K562 (cell line): ENCODE measurements around the gene PARD3B. TPM values are rescaled to one million over a fixed set of nuclear protein-coding genes. Genes with fewer than 3 reads are reported as not detected.

Experiments
- HDAC3 ChIP-seq: fragments of 450-650 bp; IDR thresholded peaks from 2 replicates; pipeline ENCODE4 v1.6.1; 2018; ENCODE audit warnings: borderline replicate concordance, mild to moderate bottlenecking, moderate library complexity; ENCODE audit not compliant: partially characterized antibody
- MECOM ChIP-seq: fragments of 250-450 bp; sonication (Bioruptor Pico); IDR thresholded peaks from 2 replicates; pipeline ENCODE4 v1.8.0; 2022; ENCODE audit warnings: inconsistent platforms
- NR2C1 ChIP-seq, 2 experiments: fragments of 450-650 bp; IDR thresholded peaks; 2 replicates each; pipeline ENCODE4 v1.6.1; 2017; ENCODE audit warnings: mild to moderate bottlenecking in 2 of 2, antibody characterized with exemption in 1 of 2, inconsistent platforms in 1 of 2, missing compliant biosample characterization in 1 of 2, missing genetic modification characterization in 1 of 2
- SRSF9 ChIP-seq: fragments of 200-400 bp; formaldehyde crosslinking; IDR thresholded peaks from 2 replicates; pipeline ENCODE4 v1.6.1; 2017; ENCODE audit warnings: low read depth, low read length, borderline replicate concordance
- TAF1 ChIP-seq: IDR thresholded peaks from 2 replicates; pipeline ENCODE4 v1.6.1; 2011; ENCODE audit warnings: mild to moderate bottlenecking, low read length, moderate library complexity; ENCODE audit not compliant: insufficient read depth, control insufficient read depth, severe bottlenecking; ENCODE audit errors: extremely low read depth
- TEAD1 ChIP-seq, 2 experiments: fragments of 450-650 bp in 1 of 2; sonication (generic) in 1 of 2; formaldehyde crosslinking; IDR thresholded peaks; 2 replicates each; pipeline versions ENCODE4 v1.4.0 to v1.8.0; 2020 to 2022; ENCODE audit warnings: mild to moderate bottlenecking in 2 of 2, missing genetic modification reagents in 1 of 2
- TRIM28 ChIP-seq: fragments of 450-650 bp; IDR thresholded peaks from 2 replicates; pipeline ENCODE4 v1.6.1; 2017
- ZNF23 ChIP-seq: fragments of 250-450 bp; sonication (Bioruptor Pico); IDR thresholded peaks from 2 replicates; pipeline ENCODE4 v1.4.0; 2020; ENCODE audit warnings: mild to moderate bottlenecking
- ZNF589 ChIP-seq: fragments of 200-800 bp; sonication (Bioruptor generic); IDR thresholded peaks from 2 replicates; pipeline ENCODE4 v1.6.1; 2016; ENCODE audit warnings: low read depth, missing genetic modification characterization, missing compliant biosample characterization
- ZNF785 ChIP-seq: fragments of 250-450 bp; sonication (Bioruptor Pico); IDR thresholded peaks from 2 replicates; pipeline ENCODE4 v1.4.0; 2020; ENCODE audit warnings: mild to moderate bottlenecking
- ZSCAN29 ChIP-seq: fragments of 450-650 bp; IDR thresholded peaks from 2 replicates; pipeline ENCODE4 v1.6.1; 2017
- polyA plus RNA-seq, 8 experiments: library from polyadenylated mRNA; depleted of rRNA in 4 of 8; stranded (reverse) in 5 of 8; unstranded in 3 of 8; fragments of >200 nt; fragmentation: Nextera tagmentation in 2 of 8; fragmentation: Illumina TruSeq in 1 of 8; extraction: Ambion mirVana in 2 of 8; extraction: Trizol in 1 of 8; gene quantifications; 2 replicates each; pipeline versions ENCODE4 v1.2.1 to v1.2.3, GENCODE V29; 2011 to 2014; ENCODE audit warnings: inconsistent platforms in 1 of 8, missing spikeins in 1 of 8
- total RNA-seq, 7 experiments: library from RNA; depleted of rRNA in 6 of 7; stranded (reverse); fragments of >200 nt in 6 of 7; fragmentation: Illumina TruSeq in 2 of 7; extraction: Trizol in 2 of 7; gene quantifications; 2 replicates each; pipeline versions ENCODE4 v1.2.1 to v1.2.3, GENCODE V29; 2011 to 2021; ENCODE audit warnings: low replicate concordance in 1 of 7
- TF ChIP-seq, protein P1 (sequence below): fragments of 200-800 bp; sonication (Bioruptor generic); IDR thresholded peaks from 2 replicates; pipeline ENCODE4 v1.6.1; 2016; ENCODE audit warnings: missing genetic modification characterization, missing compliant biosample characterization
- TF ChIP-seq, protein P2 (sequence below): IDR thresholded peaks from 3 replicates; pipeline ENCODE4 v1.6.1; 2011; ENCODE audit warnings: borderline replicate concordance, mild to moderate bottlenecking; ENCODE audit not compliant: insufficient read length, insufficient read depth
- TF ChIP-seq, protein P3 (sequence below): fragments of 250-450 bp; sonication (Bioruptor Pico); IDR thresholded peaks from 2 replicates; pipeline ENCODE4 v1.4.0; 2020; ENCODE audit warnings: mild to moderate bottlenecking
- TF ChIP-seq, protein P4 (sequence below): fragments of 450-650 bp; IDR thresholded peaks from 2 replicates; pipeline ENCODE4 v1.6.1; 2018; ENCODE audit not compliant: partially characterized antibody

Gene PARD3B
- total and polyA plus RNA-seq, 9 of the 15 experiments (the other 6 are each of a cell fraction or from before 2014, with no cell fraction given) = 0.15 to 3.0 (median 1.1) TPM

DNA sequence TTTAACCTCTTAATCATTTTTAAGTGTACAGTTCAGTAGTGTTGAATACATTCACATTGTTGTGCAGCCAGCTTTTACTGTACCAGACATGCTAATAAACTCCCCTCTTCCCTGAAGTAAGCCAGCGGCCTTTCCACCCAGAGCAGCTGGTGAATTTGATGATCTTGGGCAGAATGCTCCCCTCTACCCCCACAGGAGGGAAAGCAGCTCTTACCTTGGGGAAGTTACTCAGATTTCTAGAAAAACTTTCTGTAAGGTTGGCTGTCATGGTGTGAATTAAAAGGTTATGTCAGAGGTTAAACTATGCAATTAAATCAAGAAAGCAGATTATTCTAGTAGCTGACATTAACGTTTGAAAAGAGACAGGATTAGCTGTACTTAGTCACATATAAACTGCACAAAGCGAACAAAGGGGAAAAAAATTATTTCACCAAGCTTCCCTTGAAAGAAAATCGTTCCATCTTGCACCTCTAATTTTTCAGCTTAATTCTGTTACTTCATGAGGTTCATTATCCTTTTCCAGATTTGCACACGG is 738.5 kb downstream of the PARD3B start (continued):
- TF ChIP-seq, protein P1, sequence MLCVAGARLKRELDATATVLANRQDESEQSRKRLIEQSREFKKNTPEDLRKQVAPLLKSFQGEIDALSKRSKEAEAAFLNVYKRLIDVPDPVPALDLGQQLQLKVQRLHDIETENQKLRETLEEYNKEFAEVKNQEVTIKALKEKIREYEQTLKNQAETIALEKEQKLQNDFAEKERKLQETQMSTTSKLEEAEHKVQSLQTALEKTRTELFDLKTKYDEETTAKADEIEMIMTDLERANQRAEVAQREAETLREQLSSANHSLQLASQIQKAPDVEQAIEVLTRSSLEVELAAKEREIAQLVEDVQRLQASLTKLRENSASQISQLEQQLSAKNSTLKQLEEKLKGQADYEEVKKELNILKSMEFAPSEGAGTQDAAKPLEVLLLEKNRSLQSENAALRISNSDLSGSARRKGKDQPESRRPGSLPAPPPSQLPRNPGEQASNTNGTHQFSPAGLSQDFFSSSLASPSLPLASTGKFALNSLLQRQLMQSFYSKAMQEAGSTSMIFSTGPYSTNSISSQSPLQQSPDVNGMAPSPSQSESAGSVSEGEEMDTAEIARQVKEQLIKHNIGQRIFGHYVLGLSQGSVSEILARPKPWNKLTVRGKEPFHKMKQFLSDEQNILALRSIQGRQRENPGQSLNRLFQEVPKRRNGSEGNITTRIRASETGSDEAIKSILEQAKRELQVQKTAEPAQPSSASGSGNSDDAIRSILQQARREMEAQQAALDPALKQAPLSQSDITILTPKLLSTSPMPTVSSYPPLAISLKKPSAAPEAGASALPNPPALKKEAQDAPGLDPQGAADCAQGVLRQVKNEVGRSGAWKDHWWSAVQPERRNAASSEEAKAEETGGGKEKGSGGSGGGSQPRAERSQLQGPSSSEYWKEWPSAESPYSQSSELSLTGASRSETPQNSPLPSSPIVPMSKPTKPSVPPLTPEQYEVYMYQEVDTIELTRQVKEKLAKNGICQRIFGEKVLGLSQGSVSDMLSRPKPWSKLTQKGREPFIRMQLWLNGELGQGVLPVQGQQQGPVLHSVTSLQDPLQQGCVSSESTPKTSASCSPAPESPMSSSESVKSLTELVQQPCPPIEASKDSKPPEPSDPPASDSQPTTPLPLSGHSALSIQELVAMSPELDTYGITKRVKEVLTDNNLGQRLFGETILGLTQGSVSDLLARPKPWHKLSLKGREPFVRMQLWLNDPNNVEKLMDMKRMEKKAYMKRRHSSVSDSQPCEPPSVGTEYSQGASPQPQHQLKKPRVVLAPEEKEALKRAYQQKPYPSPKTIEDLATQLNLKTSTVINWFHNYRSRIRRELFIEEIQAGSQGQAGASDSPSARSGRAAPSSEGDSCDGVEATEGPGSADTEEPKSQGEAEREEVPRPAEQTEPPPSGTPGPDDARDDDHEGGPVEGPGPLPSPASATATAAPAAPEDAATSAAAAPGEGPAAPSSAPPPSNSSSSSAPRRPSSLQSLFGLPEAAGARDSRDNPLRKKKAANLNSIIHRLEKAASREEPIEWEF (CRISPR knock-in tag) = no peak
- TF ChIP-seq ZNF785 (CRISPR knock-in tag) = no peak
- no peak for TF ChIP-seq TRIM28
- TF ChIP-seq ZNF589 (CRISPR knock-in tag) = no peak
- no peak for TF ChIP-seq TAF1
- TF ChIP-seq, protein P2, sequence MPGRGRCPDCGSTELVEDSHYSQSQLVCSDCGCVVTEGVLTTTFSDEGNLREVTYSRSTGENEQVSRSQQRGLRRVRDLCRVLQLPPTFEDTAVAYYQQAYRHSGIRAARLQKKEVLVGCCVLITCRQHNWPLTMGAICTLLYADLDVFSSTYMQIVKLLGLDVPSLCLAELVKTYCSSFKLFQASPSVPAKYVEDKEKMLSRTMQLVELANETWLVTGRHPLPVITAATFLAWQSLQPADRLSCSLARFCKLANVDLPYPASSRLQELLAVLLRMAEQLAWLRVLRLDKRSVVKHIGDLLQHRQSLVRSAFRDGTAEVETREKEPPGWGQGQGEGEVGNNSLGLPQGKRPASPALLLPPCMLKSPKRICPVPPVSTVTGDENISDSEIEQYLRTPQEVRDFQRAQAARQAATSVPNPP = no peak
- no peak for TF ChIP-seq SRSF9
- TF ChIP-seq, protein P3, sequence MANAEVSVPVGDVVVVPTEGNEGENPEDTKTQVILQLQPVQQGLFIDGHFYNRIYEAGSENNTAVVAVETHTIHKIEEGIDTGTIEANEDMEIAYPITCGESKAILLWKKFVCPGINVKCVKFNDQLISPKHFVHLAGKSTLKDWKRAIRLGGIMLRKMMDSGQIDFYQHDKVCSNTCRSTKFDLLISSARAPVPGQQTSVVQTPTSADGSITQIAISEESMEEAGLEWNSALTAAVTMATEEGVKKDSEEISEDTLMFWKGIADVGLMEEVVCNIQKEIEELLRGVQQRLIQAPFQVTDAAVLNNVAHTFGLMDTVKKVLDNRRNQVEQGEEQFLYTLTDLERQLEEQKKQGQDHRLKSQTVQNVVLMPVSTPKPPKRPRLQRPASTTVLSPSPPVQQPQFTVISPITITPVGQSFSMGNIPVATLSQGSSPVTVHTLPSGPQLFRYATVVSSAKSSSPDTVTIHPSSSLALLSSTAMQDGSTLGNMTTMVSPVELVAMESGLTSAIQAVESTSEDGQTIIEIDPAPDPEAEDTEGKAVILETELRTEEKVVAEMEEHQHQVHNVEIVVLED (CRISPR knock-in tag) = no peak
- TF ChIP-seq, protein P4, sequence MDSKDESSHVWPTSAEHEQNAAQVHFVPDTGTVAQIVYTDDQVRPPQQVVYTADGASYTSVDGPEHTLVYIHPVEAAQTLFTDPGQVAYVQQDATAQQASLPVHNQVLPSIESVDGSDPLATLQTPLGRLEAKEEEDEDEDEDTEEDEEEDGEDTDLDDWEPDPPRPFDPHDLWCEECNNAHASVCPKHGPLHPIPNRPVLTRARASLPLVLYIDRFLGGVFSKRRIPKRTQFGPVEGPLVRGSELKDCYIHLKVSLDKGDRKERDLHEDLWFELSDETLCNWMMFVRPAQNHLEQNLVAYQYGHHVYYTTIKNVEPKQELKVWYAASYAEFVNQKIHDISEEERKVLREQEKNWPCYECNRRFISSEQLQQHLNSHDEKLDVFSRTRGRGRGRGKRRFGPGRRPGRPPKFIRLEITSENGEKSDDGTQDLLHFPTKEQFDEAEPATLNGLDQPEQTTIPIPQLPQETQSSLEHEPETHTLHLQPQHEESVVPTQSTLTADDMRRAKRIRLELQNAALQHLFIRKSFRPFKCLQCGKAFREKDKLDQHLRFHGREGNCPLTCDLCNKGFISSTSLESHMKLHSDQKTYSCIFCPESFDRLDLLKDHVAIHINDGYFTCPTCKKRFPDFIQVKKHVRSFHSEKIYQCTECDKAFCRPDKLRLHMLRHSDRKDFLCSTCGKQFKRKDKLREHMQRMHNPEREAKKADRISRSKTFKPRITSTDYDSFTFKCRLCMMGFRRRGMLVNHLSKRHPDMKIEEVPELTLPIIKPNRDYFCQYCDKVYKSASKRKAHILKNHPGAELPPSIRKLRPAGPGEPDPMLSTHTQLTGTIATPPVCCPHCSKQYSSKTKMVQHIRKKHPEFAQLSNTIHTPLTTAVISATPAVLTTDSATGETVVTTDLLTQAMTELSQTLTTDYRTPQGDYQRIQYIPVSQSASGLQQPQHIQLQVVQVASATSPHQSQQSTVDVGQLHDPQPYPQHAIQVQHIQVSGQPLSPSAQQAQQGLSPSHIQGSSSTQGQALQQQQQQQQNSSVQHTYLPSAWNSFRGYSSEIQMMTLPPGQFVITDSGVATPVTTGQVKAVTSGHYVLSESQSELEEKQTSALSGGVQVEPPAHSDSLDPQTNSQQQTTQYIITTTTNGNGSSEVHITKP = no peak
- no peak for TF ChIP-seq TEAD1 (CRISPR knock-in tag; IDR thresholded peaks at IDR 0.05)
- TF ChIP-seq ZSCAN29 = no peak
- TF ChIP-seq NR2C1 (IDR thresholded peaks at IDR 0.05) = no peak
- no peak for TF ChIP-seq NR2C1 (tag; IDR thresholded peaks at IDR 0.05)
- TF ChIP-seq ZNF23 = no peak
- TF ChIP-seq MECOM (CRISPR knock-in tag) = no peak
- TF ChIP-seq HDAC3 = no peak
- TF ChIP-seq, all 486 proteins: peak for 0
